GM23338 (cell line): Measurements from ENCODE around the gene PRR12. TPM values are rescaled to one million over a fixed set of nuclear protein-coding genes. Genes with fewer than 3 reads are reported as not detected.

Experiments used
- ATAC-seq: fragments of 200-7000 bp; cut with Tn5 transposase; 3 replicates; pipeline ENCODE4 v1.9.1; 2020
- DNase-seq: peaks from one replicate; pipeline ENCODE4 v3.0.0-alpha.2; 2015; ENCODE audit warnings: low spot score
- H2AFZ ChIP-seq: fragments of 200-600 bp; sonication (generic); 2 replicates; pipeline ENCODE4 v1.8.0; 2016; ENCODE audit warnings: antibody characterized with exemption, mild to moderate bottlenecking, moderate library complexity
- H3F3A ChIP-seq: fragments of 200-600 bp; sonication (generic); replicated peaks from 2 replicates; pipeline ENCODE4 v1.8.0; 2017; ENCODE audit warnings: antibody characterized with exemption, mixed run types, low read depth
- H3K27ac ChIP-seq: fragments of 200-600 bp; sonication (generic); 2 replicates; pipeline ENCODE4 v1.6.1; 2016; ENCODE audit warnings: low read depth
- H3K27me3 ChIP-seq: fragments of 200-600 bp; sonication (generic); 2 replicates; pipeline ENCODE4 v1.8.0; 2016; ENCODE audit warnings: mild to moderate bottlenecking, mixed run types, moderate library complexity; ENCODE audit not compliant: insufficient read depth
- H3K36me3 ChIP-seq: fragments of 200-600 bp; sonication (generic); 2 replicates; pipeline ENCODE4 v1.8.0; 2016; ENCODE audit warnings: mild to moderate bottlenecking; ENCODE audit not compliant: insufficient read depth
- H3K4me1 ChIP-seq: fragments of 200-600 bp; sonication (generic); 2 replicates; pipeline ENCODE4 v1.8.0; 2016; ENCODE audit warnings: mild to moderate bottlenecking, moderate library complexity; ENCODE audit not compliant: insufficient read depth
- H3K4me2 ChIP-seq: fragments of 200-600 bp; sonication (generic); 2 replicates; pipeline ENCODE4 v1.7.1; 2017; ENCODE audit warnings: mixed run types
- H3K4me3 ChIP-seq: fragments of 200-600 bp; sonication (generic); 2 replicates; pipeline ENCODE4 v1.6.1; 2016; ENCODE audit warnings: mixed run types
- H3K79me2 ChIP-seq: fragments of 200-600 bp; sonication (generic); replicated peaks from 2 replicates; pipeline ENCODE4 v1.8.0; 2017; ENCODE audit warnings: mild to moderate bottlenecking; ENCODE audit not compliant: insufficient read depth
- H3K9me2 ChIP-seq: fragments of 200-600 bp; sonication (generic); 2 replicates; pipeline ENCODE4 v1.8.0; 2017; ENCODE audit not compliant: insufficient read depth
- H4K20me1 ChIP-seq: fragments of 200-600 bp; sonication (generic); replicated peaks from 2 replicates; pipeline ENCODE4 v1.8.0; 2017; ENCODE audit warnings: mild to moderate bottlenecking; ENCODE audit not compliant: insufficient read depth
- H3K27ac Mint-ChIP-seq: 2 replicates; pipeline ENCODE4 v1.8.0; 2020; ENCODE audit warnings: inconsistent platforms, mild to moderate bottlenecking, moderate library complexity, mixed read lengths
- H3K27me3 Mint-ChIP-seq: 3 replicates; pipeline ENCODE4 v1.8.0; 2022; ENCODE audit warnings: low read depth, mild to moderate bottlenecking, moderate library complexity, mixed read lengths, inconsistent platforms; ENCODE audit not compliant: insufficient read depth, poor library complexity
- H3K36me3 Mint-ChIP-seq: 3 replicates; pipeline ENCODE4 v1.8.0; 2021; ENCODE audit warnings: low read depth, mild to moderate bottlenecking, inconsistent platforms, moderate library complexity, mixed read lengths
- H3K4me1 Mint-ChIP-seq: 3 replicates; pipeline ENCODE4 v1.8.0; 2020; ENCODE audit warnings: mild to moderate bottlenecking, inconsistent platforms, mixed read lengths
- H3K4me3 Mint-ChIP-seq: 3 replicates; pipeline ENCODE4 v1.8.0; 2021; ENCODE audit warnings: moderate library complexity, mild to moderate bottlenecking, inconsistent platforms, mixed read lengths
- H3K9me3 Mint-ChIP-seq: 3 replicates; pipeline ENCODE4 v1.8.0; 2020; ENCODE audit warnings: moderate library complexity, mild to moderate bottlenecking, inconsistent platforms, mixed read lengths
- CREB1 ChIP-seq: fragments of 250-450 bp; sonication (Bioruptor Pico); IDR thresholded peaks from 2 replicates; pipeline ENCODE4 v1.5.0; 2020; ENCODE audit warnings: low read depth, mild to moderate bottlenecking, moderate library complexity
- EZH2 ChIP-seq: fragments of 200-600 bp; sonication (generic); IDR thresholded peaks from one replicate; pipeline ENCODE4 v1.8.0; 2017; ENCODE audit warnings: antibody characterized with exemption, mild to moderate bottlenecking, low read depth; ENCODE audit not compliant: unreplicated experiment
- EZH2phosphoT487 ChIP-seq: fragments of 200-600 bp; sonication (generic); IDR thresholded peaks from one replicate; pipeline ENCODE4 v1.8.1; 2018; ENCODE audit warnings: antibody characterized with exemption; ENCODE audit not compliant: unreplicated experiment
- JUNB ChIP-seq: IDR thresholded peaks from one replicate; pipeline ENCODE4 v1.6.1; 2016; ENCODE audit warnings: antibody characterized with exemption; ENCODE audit not compliant: unreplicated experiment
- NANOG ChIP-seq: IDR thresholded peaks from 2 replicates; pipeline ENCODE4 v1.6.1; 2016; ENCODE audit warnings: antibody characterized with exemption, borderline replicate concordance
- POLR2AphosphoS5 ChIP-seq: IDR thresholded peaks from 2 replicates; pipeline ENCODE4 v1.6.1; 2016; ENCODE audit warnings: antibody characterized with exemption, low read depth
- STAT1 ChIP-seq: IDR thresholded peaks from one replicate; pipeline ENCODE4 v1.6.1; 2016; ENCODE audit warnings: antibody characterized with exemption; ENCODE audit not compliant: unreplicated experiment
- ZNF114 ChIP-seq: fragments of 250-450 bp; sonication (Bioruptor Pico); IDR thresholded peaks from 2 replicates; pipeline ENCODE4 v1.5.0; 2020; ENCODE audit warnings: mild to moderate bottlenecking, moderate library complexity
- ZNF331 ChIP-seq: fragments of 250-450 bp; sonication (Bioruptor Pico); IDR thresholded peaks from 2 replicates; pipeline ENCODE4 v1.5.0; 2020; ENCODE audit warnings: low read depth, mild to moderate bottlenecking, moderate library complexity
- polyA plus RNA-seq: library from polyadenylated mRNA; unstranded; fragments of >200 nt; fragmentation: Nextera tagmentation; extraction: Ambion mirVana; gene quantifications from 2 replicates; pipeline ENCODE4 v1.2.1, GENCODE V29; 2016
- total RNA-seq: library from RNA; depleted of rRNA; stranded (reverse); fragments of >200 nt; shearing (Covaris generic); gene quantifications from 2 replicates; pipeline ENCODE4 v1.2.3, GENCODE V29; 2014
- TF ChIP-seq, protein P1 (sequence below): fragments of 250-450 bp; sonication (Bioruptor Pico); IDR thresholded peaks from 2 replicates; pipeline ENCODE4 v1.5.0; 2020; ENCODE audit warnings: mild to moderate bottlenecking, moderate library complexity
- TF ChIP-seq, protein P2 (sequence below): IDR thresholded peaks from one replicate; pipeline ENCODE4 v1.6.1; 2018; ENCODE audit warnings: antibody characterized with exemption; ENCODE audit not compliant: unreplicated experiment

Gene PRR12
- total and polyA plus RNA-seq, 2 experiments from 2014 or later: 8.6 to 41.6 TPM

DNA sequence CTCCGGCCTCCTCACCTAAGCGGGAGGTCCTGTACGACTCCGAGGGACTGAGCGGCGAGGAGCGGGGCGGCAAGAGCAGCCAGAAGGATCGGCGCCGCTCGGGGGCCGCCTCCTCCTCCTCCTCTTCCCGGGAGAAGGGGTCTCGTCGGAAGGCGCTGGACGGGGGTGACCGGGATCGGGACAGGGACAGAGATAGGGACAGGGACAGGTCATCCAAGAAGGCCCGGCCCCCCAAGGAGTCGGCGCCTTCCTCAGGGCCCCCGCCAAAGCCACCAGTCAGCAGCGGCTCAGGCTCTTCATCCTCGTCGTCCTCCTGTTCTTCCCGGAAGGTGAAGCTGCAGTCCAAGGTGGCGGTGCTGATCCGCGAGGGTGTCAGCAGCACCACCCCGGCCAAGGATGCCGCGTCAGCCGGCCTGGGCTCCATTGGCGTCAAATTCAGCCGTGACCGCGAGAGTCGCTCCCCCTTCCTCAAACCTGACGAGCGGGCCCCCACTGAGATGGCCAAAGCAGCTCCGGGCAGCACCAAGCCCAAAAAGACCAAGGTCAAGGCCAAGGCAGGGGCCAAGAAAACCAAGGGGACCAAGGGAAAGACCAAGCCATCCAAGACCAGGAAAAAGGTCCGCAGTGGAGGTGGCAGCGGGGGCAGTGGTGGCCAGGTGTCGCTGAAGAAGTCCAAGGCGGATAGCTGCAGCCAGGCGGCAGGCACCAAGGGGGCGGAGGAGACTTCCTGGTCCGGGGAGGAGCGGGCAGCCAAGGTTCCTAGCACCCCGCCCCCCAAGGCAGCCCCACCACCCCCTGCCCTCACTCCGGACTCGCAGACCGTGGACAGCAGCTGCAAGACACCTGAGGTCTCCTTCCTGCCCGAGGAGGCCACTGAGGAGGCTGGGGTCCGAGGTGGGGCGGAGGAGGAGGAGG, 61.8 kb downstream of the PRR12 start:
- TF ChIP-seq EZH2phosphoT487: no peak
- no peaks in the 10 kb centered on the region for H3K4me1 ChIP-seq
- peaks cover 13% of the 10 kb centered on the region for H3K36me3 ChIP-seq
- no peak overlapping the region for H3K27ac ChIP-seq
- H4K20me1 ChIP-seq: no peaks in the 10 kb centered on the region; the same call in 1 of the 2 replicates
- H2AFZ ChIP-seq: no peak overlapping the region
- no peaks in the 10 kb centered on the region for H3K79me2 ChIP-seq
- Mint-ChIP-seq H3K36me3 (peaks cover 58% of the 10 kb centered on the region), H3K27me3 (peaks cover 11% of the 10 kb centered on the region), H3K27ac (no peak overlapping the region), H3K9me3 (peaks cover 3% of the 10 kb centered on the region; the same call in 1 of the 3 replicates), H3K4me1 (peaks cover 8% of the 10 kb centered on the region), H3K4me3 (no peak overlapping the region)
- no peaks in the 10 kb centered on the region for H3K27me3 ChIP-seq
- peaks cover 5% of the 10 kb centered on the region; the same call in 1 of the 2 replicates for H3F3A ChIP-seq
- H3K4me3 ChIP-seq: no peak overlapping the region
- H3K4me2 ChIP-seq: no peak overlapping the region
- DNase-seq (no peak), ATAC-seq (no peak)
- H3K9me2 ChIP-seq: no peaks in the 10 kb centered on the region

DNA sequence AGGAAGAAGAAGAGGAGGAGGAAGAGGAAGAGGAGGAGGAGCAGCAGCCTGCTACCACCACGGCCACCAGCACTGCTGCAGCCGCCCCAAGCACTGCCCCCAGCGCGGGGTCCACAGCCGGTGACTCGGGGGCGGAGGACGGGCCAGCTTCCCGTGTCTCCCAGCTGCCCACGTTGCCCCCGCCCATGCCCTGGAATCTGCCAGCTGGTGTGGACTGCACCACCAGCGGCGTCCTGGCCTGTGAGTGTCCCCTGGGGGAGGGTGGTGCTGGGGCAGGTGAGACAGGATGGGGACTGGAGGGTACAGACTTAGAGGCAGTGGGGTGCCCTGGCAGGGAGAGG, 62.5 kb downstream of the PRR12 start:
- Histone ChIP-seq H3K27me3 (no peaks in the 10 kb centered on the region), H3K9me2 (no peaks in the 10 kb centered on the region), H3K4me3 (no peak overlapping the region), H3F3A (peaks cover 6% of the 10 kb centered on the region; the same call in 1 of the 2 replicates), H3K4me2 (no peak overlapping the region), H3K27ac (no peak overlapping the region), H3K36me3 (peaks cover 13% of the 10 kb centered on the region), H3K4me1 (no peaks in the 10 kb centered on the region), H2AFZ (no peak overlapping the region), H4K20me1 (no peaks in the 10 kb centered on the region; the same call in 1 of the 2 replicates), H3K79me2 (no peaks in the 10 kb centered on the region)
- H3K4me3 Mint-ChIP-seq: no peak overlapping the region
- TF ChIP-seq JUNB (no peak), ZNF114 (CRISPR knock-in tag) (no peak), POLR2AphosphoS5 (no peak), STAT1 (no peak), EZH2phosphoT487 (no peak), EZH2 (no peak), NANOG (no peak), CREB1 (CRISPR knock-in tag) (no peak), ZNF331 (CRISPR knock-in tag) (no peak)
- TF ChIP-seq, protein P1, sequence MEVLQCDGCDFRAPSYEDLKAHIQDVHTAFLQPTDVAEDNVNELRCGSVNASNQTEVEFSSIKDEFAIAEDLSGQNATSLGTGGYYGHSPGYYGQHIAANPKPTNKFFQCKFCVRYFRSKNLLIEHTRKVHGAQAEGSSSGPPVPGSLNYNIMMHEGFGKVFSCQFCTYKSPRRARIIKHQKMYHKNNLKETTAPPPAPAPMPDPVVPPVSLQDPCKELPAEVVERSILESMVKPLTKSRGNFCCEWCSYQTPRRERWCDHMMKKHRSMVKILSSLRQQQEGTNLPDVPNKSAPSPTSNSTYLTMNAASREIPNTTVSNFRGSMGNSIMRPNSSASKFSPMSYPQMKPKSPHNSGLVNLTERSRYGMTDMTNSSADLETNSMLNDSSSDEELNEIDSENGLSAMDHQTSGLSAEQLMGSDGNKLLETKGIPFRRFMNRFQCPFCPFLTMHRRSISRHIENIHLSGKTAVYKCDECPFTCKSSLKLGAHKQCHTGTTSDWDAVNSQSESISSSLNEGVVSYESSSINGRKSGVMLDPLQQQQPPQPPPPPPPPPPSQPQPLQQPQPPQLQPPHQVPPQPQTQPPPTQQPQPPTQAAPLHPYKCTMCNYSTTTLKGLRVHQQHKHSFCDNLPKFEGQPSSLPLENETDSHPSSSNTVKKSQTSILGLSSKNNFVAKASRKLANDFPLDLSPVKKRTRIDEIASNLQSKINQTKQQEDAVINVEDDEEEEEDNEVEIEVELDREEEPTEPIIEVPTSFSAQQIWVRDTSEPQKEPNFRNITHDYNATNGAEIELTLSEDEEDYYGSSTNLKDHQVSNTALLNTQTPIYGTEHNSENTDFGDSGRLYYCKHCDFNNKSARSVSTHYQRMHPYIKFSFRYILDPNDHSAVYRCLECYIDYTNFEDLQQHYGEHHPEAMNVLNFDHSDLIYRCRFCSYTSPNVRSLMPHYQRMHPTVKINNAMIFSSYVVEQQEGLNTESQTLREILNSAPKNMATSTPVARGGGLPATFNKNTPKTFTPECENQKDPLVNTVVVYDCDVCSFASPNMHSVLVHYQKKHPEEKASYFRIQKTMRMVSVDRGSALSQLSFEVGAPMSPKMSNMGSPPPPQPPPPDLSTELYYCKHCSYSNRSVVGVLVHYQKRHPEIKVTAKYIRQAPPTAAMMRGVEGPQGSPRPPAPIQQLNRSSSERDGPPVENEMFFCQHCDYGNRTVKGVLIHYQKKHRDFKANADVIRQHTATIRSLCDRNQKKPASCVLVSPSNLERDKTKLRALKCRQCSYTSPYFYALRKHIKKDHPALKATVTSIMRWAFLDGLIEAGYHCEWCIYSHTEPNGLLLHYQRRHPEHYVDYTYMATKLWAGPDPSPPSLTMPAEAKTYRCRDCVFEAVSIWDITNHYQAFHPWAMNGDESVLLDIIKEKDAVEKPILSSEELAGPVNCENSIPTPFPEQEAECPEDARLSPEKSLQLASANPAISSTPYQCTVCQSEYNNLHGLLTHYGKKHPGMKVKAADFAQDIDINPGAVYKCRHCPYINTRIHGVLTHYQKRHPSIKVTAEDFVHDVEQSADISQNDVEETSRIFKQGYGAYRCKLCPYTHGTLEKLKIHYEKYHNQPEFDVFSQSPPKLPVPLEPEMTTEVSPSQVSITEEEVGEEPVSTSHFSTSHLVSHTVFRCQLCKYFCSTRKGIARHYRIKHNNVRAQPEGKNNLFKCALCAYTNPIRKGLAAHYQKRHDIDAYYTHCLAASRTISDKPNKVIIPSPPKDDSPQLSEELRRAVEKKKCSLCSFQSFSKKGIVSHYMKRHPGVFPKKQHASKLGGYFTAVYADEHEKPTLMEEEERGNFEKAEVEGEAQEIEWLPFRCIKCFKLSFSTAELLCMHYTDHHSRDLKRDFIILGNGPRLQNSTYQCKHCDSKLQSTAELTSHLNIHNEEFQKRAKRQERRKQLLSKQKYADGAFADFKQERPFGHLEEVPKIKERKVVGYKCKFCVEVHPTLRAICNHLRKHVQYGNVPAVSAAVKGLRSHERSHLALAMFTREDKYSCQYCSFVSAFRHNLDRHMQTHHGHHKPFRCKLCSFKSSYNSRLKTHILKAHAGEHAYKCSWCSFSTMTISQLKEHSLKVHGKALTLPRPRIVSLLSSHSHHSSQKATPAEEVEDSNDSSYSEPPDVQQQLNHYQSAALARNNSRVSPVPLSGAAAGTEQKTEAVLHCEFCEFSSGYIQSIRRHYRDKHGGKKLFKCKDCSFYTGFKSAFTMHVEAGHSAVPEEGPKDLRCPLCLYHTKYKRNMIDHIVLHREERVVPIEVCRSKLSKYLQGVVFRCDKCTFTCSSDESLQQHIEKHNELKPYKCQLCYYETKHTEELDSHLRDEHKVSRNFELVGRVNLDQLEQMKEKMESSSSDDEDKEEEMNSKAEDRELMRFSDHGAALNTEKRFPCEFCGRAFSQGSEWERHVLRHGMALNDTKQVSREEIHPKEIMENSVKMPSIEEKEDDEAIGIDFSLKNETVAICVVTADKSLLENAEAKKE: no peak
- TF ChIP-seq, protein P2, sequence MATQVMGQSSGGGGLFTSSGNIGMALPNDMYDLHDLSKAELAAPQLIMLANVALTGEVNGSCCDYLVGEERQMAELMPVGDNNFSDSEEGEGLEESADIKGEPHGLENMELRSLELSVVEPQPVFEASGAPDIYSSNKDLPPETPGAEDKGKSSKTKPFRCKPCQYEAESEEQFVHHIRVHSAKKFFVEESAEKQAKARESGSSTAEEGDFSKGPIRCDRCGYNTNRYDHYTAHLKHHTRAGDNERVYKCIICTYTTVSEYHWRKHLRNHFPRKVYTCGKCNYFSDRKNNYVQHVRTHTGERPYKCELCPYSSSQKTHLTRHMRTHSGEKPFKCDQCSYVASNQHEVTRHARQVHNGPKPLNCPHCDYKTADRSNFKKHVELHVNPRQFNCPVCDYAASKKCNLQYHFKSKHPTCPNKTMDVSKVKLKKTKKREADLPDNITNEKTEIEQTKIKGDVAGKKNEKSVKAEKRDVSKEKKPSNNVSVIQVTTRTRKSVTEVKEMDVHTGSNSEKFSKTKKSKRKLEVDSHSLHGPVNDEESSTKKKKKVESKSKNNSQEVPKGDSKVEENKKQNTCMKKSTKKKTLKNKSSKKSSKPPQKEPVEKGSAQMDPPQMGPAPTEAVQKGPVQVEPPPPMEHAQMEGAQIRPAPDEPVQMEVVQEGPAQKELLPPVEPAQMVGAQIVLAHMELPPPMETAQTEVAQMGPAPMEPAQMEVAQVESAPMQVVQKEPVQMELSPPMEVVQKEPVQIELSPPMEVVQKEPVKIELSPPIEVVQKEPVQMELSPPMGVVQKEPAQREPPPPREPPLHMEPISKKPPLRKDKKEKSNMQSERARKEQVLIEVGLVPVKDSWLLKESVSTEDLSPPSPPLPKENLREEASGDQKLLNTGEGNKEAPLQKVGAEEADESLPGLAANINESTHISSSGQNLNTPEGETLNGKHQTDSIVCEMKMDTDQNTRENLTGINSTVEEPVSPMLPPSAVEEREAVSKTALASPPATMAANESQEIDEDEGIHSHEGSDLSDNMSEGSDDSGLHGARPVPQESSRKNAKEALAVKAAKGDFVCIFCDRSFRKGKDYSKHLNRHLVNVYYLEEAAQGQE: no peak
- H3K27ac Mint-ChIP-seq: no peak overlapping the region
- no peak for DNase-seq
- no peak for ATAC-seq
- H3K9me3 Mint-ChIP-seq: peaks cover 3% of the 10 kb centered on the region; the same call in 1 of the 3 replicates
- H3K36me3 Mint-ChIP-seq: peaks cover 61% of the 10 kb centered on the region
- H3K4me1 Mint-ChIP-seq: peaks cover 8% of the 10 kb centered on the region
- peaks cover 7% of the 10 kb centered on the region for H3K27me3 Mint-ChIP-seq
